Neural crest cell (in vitro differentiated cells): ENCODE data around the gene CCDC39. TPM values are rescaled to one million over a fixed set of nuclear protein-coding genes. Genes with fewer than 3 reads are reported as not detected.
"Not testable (repeated sequence)": the region's sequence is repeated elsewhere in the genome, so short reads cannot be mapped to it uniquely, and the experiment has no call there.

Experiments
- DNase-seq: peaks from one replicate; pipeline ENCODE4 v3.0.0; 2021; ENCODE audit warnings: low read depth, mixed read lengths, low spot score
- H3K27ac Mint-ChIP-seq: one replicate; pipeline ENCODE4 v1.8.0; 2021; ENCODE audit warnings: mild to moderate bottlenecking, mixed read lengths; ENCODE audit not compliant: unreplicated experiment
- H3K27me3 Mint-ChIP-seq: 2 replicates; pipeline ENCODE4 v1.8.0; 2021; ENCODE audit warnings: low read depth, mild to moderate bottlenecking, mixed read lengths
- H3K36me3 Mint-ChIP-seq: 2 replicates; pipeline ENCODE4 v1.8.0; 2021; ENCODE audit warnings: low read depth, mild to moderate bottlenecking, mixed read lengths
- H3K4me1 Mint-ChIP-seq: 2 replicates; pipeline ENCODE4 v1.8.0; 2021; ENCODE audit warnings: mixed read lengths
- H3K4me3 Mint-ChIP-seq: one replicate; pipeline ENCODE4 v1.8.0; 2021; ENCODE audit warnings: mild to moderate bottlenecking, mixed read lengths
- H3K9me3 Mint-ChIP-seq: 2 replicates; pipeline ENCODE4 v1.8.0; 2021; ENCODE audit warnings: mixed read lengths
- CTCF ChIP-seq: fragments of 200-600 bp; sonication (generic); conservative IDR thresholded peaks from 2 replicates; pipeline ENCODE4 v1.5.0; 2021; ENCODE audit warnings: antibody characterized with exemption, mild to moderate bottlenecking
- total RNA-seq: library from RNA; stranded (reverse); gene quantifications from 2 replicates; pipeline ENCODE4 v1.2.1, GENCODE V29; 2021

The CCDC39 gene
- total RNA-seq, 1 donor from 2014 or later = 0.07 TPM

DNA sequence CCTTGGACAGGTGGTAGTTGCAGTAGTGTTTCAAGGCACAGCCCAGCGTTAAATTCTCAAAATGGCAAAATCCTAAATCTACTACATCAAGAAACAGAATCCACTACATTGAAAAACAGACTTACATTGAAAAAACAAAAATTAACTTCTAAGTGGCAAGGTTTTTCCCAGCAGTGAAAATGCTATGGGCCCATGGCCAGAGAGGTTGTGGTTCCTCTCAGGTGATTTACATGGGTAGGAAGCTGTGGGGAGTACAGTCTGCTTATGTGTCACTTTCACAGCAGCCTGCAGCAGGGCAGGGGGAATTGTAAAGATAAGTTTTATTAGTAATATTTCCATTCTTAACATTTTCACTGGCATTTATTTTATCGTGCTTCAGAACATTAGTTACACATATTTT lies 52.4 kb downstream of the CCDC39 start:
- Mint-ChIP-seq H3K27me3 (no peaks in the 10 kb centered on the region), H3K9me3 (no peaks in the 10 kb centered on the region), H3K4me3 (no peak overlapping the region), H3K36me3 (peaks cover 7% of the 10 kb centered on the region), H3K27ac (no peak overlapping the region), H3K4me1 (no peaks in the 10 kb centered on the region)
- DNase-seq = no peak
- TF ChIP-seq CTCF = no peak

DNA sequence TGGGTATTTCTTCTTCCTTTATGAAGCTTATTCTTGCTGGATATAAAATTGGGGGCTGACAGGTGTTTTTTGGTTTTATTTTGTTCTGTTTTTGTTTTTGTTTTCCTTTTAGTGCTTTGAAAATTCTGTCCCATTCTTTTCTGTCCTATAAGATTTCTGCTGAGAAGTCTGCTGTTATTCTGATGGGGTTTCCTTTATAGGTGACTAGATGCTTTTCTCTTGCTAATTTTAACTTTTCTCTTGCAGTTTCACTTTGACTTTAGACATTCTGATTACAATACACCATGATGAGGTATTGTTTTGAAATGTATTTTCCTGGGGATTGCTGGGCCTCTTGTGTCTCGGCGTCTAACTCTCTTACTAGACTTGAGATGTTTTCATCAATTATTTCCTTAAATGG lies 54.6 kb downstream of the CCDC39 start:
- Mint-ChIP-seq H3K9me3 (no peaks in the 10 kb centered on the region), H3K27ac (no peak overlapping the region), H3K27me3 (no peaks in the 10 kb centered on the region), H3K4me1 (no peaks in the 10 kb centered on the region), H3K4me3 (no peak overlapping the region), H3K36me3 (peaks cover 11% of the 10 kb centered on the region)
- DNase-seq = no peak
- TF ChIP-seq CTCF = no peak

- Mint-ChIP-seq H3K4me3 (no peak overlapping the region), H3K27ac (no peak overlapping the region), H3K4me1 (no peaks in the 10 kb centered on the region), H3K9me3 (no peaks in the 10 kb centered on the region), H3K36me3 (peaks cover 14% of the 10 kb centered on the region), H3K27me3 (no peaks in the 10 kb centered on the region)
- no peak for TF ChIP-seq CTCF
- DNase-seq = no peak
Measured at GRCh38 chr3:180619723-180620122, 59.6 kb downstream of the CCDC39 start.

DNA sequence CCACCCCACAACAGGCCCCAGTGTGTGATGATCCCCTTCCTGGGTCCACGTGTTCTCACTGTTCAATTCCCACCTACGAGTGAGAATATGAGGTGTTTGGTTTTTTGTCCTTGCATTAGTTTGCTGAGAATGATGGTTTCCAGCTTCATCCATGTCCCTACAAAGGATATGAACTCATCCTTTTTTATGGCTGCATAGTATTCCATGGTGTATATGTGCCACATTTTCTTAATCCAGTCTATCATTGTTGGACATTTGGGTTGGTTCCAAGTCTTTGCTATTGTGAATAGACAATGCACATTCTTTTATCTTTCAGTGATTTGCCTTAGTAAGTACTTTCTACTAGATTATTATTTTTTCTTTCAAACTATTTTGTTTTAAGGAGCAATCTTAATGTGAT lies 60.7 kb downstream of the CCDC39 start:
- H3K36me3 Mint-ChIP-seq = peaks cover 12% of the 10 kb centered on the region
- not testable (repeated sequence) for H3K27me3 Mint-ChIP-seq, H3K4me3 Mint-ChIP-seq, DNase-seq, H3K9me3 Mint-ChIP-seq, H3K4me1 Mint-ChIP-seq, H3K27ac Mint-ChIP-seq

- no peak overlapping the region for H3K27ac Mint-ChIP-seq
- peaks cover 12% of the 10 kb centered on the region for H3K36me3 Mint-ChIP-seq
- no peaks in the 10 kb centered on the region for H3K27me3 Mint-ChIP-seq
- H3K4me1 Mint-ChIP-seq = no peaks in the 10 kb centered on the region
- H3K9me3 Mint-ChIP-seq = no peaks in the 10 kb centered on the region
- no peak overlapping the region for H3K4me3 Mint-ChIP-seq
- no peak for DNase-seq
- no peak for TF ChIP-seq CTCF
Measured at GRCh38 chr3:180617049-180617448, 62.2 kb downstream of the CCDC39 start.

- H3K4me1 Mint-ChIP-seq = no peaks in the 10 kb centered on the region
- H3K27me3 Mint-ChIP-seq = no peaks in the 10 kb centered on the region
- no peak overlapping the region for H3K4me3 Mint-ChIP-seq
- no peak overlapping the region for H3K27ac Mint-ChIP-seq
- no peak for DNase-seq
- peaks cover 7% of the 10 kb centered on the region for H3K36me3 Mint-ChIP-seq
- no peaks in the 10 kb centered on the region for H3K9me3 Mint-ChIP-seq
- no peak for TF ChIP-seq CTCF
Measured at GRCh38 chr3:180615954-180616353, 63.3 kb downstream of the CCDC39 start.
